Right forelimb (tissue), 1 donor: ENCODE data around the gene CFAP58.
A peak's percentile ranks its signal among the peaks of the same experiment; 100 is the strongest.

Experiments used
- DNase-seq: peaks from one replicate; pipeline ENCODE4 v3.0.0-alpha.2; 2018

Gene CFAP58

DNA sequence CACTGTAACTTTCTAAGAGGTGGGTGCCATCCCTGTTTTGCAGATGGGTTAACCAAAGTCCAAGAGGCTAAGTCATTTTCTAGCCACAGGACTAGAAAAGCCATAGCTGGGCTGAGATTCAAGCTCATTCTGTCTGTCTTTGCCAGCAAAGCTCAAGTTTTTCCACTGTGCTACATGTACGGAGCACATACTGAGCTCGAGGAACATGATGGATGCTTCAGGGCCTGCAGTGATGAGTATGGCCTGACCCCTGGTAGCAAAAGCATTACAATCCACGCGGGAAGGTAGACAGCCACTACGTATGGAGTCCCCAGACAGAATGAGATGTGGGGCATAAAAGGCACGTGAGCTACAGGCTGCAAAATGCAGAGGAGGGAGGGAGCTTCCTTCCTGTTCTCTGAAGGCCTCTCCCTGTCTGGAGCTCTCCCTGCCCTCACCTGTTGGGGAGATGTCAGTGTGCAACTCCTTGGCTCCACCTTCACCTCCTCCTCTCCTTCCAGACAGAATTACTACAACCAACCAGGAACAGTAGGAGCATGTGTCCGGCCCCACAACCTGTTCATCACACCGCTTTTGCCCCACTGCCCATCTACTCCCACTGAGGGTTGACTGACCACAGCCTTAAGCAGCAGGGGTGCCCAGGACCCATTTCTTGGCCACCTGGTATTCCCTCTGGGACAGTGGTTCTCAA lies 31.8 kb upstream of the CFAP58 start:
- peak; percentile 42 for DNase-seq

DNA sequence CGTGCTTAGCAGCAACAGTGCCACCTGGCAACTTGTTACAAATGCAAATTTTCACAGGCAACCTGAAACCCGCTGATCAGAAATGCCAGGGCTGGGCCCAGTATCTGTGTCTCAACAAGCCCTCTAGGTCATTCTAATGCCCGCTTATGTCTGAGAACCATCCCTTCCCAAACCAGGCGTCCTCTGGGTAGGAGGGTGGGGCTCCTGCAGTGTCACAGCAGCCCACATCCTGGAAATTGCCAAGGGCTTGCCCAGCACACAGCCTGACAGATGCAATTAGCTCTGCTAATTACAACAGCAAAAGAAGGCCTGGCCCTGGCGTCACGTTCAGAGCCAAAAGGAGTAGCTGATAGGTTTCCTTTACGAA lies 31.2 kb upstream of the CFAP58 start:
- DNase-seq, result peak; percentile 48

DNA sequence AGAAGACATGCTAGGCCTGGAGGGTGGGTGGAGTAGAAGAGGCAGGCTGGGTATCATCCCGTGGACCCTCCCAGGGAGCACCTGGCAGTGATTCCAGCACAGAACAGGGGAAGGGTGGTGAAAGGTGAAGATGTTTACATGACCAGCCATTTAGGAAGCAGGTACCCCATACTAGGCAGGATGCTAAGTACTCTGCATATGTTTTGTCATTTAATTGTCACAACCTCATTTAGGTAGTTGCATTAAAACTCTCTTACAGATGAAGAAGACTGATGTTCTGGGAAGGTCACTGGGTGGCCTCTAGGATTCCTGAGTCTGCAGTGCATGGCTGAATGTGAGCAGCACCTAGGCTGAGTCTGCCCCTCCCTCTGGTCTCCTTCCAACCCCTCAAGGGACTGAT lies 30.5 kb upstream of the CFAP58 start:
- peak; percentile 32 for DNase-seq

DNA sequence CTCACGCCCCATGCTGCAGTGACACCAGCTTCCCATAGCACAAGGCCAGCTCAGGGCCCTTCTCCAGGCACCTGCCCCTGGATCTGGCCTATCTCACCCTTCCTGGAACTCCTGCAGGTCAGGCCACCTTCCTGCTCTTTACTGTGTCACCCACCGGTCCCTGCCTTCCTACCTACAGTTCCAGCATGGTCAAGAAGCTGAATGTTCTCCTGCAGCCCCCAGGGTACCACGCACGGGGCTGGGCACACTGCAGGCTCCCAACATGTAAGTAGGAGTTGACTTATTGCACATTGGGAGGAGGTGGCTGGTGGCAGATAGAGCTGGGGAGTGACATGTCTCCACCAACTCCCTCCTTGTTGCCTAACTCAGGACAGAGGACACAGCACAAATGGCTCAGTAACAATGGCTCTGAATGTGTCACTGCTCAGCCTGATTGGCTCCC lies 29.9 kb upstream of the CFAP58 start:
- peak; percentile 16 for DNase-seq

DNA sequence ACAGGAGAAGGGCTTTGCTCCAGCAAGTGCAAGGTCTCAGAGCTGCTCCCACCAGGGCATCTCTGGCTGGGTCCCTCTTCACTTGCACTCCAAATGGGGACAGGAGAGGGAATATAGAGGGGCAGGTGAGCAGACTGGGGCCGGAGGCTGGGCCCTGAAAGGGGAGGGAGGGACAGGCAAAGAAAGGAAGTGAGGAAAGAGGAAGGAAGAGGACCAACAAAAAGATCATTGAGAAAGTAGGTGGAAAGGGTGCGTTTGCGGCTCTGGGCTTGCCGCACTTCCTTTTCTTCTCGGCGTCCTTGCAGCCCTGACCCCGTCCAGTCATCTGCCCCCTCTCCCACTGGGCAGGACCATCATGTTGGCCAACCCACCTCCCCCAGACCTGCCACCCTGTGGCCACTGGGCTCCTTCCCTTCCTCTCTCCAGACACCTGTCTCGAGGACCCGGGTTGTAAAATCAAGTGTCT lies 29.4 kb upstream of the CFAP58 start:
- peak; percentile 43 for DNase-seq

DNA sequence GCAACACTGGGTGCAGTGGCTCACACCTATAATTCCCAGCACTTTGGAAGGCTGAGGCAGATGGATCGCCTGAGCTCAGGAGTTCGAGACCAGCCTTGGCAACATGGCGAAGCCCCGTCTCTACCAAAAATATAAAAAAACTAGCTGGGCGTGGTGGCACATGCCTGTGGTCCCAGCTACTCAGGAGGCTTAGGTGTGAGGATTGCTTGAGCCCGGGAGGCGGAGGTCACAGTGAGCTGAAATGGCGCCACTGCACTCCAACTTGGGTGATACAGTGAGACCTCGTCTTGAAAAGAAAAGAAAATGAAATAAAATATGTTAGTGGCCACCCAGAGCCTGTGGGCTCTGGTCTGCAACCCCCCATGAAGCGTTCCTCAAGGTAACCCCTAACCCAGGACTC lies 28.7 kb upstream of the CFAP58 start:
- DNase-seq, result no peak

DNA sequence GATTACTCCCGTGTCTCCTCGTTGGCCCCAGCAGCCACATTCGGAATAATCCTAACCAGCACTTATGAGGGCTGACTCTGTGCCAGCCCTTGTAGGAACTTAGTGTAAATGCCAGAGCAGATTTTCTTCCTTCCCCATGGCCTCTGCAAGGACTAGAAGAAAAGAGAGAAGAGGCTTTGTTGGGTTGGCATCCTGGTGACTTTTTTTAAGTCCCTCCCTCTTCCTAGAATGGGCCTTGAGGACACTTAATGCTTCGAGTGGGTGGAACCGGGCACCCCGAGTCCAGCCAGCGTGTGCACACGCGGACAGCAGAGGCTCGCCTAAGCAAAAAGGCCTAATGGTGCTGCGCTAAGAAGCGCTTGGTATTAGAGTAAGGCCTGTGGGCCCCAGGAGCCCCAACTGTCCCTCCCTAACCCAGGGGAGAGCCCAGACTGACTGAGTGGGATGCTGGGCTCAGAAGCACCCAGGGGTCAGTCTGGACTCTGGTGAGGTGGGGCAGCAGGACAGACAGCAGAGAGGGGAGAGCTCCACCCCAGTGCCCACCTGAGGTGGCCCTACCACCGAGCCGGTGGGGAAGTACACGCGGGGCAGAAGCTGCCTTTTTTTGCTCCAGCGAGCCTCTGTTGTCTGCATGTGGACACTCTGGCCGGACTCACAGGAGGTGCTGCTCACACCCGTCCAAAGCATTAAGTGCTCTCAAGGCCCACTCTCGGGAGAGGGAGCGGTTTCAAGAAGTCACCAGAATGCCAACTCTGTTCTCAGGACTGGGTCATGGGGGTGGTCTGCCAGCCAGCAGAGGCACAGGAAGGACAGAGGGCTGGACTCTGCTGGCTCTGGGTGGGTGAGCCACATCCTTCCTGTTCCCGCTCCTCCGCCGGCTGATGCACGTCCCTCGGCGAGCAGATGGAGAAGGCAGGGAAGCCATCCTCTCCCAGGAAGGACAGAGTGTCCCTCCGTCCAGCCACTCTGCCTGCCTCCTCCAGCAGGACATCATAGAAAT lies 27.9 kb upstream of the CFAP58 start:
- DNase-seq, result peak; percentile 50

DNA sequence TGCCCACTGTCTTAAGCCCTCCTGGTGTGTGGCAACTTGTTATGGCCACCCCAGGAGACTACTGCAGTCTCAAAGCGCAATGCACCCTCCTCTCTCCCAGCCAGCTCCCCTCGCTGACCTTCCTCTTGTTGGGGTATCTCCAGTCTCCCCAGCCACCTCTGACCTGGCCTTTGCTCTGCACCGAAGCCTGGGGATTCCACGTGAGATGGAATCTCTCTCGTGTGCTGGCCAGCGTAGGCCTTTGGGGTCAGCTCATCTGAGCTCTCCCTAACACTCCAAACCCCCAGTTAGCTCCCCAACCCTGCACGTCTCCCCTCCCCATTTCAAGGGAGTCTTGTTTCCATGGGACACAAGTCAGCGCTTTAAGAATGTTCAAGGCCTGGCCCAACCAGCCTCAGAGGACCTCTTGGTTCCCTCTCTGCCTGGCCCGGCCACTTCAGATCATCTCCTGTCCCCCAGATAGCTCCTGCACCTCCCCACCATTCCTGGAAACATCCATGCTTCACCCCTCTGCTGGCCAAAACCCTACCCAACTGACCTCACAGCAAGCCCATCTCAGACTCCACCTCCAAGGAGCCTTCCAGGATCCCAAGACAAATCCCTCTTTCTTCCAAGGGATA lies 26.5 kb upstream of the CFAP58 start:
- DNase-seq, result peak; percentile 34

DNA sequence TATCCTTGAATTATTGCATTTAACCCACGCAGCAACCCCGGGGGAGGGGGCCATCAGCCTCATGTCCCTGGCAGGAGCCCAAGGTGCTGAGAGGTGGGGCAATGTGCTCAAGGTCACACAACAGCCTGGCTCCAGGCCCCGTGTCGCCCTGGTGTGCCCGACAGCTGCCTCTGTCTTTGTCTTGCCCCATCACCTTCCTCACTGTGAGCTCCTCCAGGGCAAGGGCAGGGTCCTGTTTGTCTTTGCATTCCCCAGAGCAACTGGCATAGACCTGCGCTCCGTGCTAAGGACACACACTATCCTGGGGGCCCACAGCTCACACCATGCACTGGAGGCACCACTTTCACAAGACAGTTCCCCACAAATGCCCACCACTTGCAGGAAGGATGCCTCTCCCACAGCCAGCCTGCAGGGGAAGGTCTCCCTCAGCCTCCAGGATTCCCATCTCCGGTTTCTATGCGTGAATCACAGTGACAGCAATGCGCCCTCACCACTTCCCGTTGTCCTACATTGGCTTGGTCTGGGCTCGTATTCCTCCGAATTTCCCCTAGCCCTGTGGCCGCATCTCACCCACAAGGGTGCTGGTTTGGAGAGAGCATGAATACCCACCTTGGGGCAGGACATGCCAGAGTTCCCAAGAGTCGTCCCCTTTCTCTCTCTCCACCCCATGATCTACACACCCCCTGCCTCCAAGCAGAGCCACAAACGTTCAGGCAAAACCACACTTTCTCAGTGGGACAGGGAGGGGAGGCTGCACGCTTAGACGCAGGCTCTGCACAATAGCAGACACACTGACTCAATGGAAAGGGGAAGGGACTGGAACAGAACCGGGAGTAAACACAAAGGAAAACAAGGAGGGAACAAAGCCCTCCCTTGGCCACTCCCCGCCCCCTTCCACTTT lies 25.6 kb upstream of the CFAP58 start:
- peak; percentile 61 for DNase-seq

DNA sequence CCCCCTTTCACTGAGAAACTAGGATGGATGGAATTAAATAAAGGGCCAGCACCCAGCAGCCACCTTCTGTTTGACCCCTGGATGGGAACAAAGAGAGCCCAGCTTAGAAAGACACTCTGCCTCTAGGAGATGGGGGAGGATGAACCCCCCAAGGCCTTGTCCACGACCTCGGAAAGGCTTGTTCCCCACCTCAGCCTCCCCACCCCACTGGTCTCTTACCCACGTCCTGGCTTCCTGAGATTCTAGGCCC lies 25.1 kb upstream of the CFAP58 start:
- no peak for DNase-seq

DNA sequence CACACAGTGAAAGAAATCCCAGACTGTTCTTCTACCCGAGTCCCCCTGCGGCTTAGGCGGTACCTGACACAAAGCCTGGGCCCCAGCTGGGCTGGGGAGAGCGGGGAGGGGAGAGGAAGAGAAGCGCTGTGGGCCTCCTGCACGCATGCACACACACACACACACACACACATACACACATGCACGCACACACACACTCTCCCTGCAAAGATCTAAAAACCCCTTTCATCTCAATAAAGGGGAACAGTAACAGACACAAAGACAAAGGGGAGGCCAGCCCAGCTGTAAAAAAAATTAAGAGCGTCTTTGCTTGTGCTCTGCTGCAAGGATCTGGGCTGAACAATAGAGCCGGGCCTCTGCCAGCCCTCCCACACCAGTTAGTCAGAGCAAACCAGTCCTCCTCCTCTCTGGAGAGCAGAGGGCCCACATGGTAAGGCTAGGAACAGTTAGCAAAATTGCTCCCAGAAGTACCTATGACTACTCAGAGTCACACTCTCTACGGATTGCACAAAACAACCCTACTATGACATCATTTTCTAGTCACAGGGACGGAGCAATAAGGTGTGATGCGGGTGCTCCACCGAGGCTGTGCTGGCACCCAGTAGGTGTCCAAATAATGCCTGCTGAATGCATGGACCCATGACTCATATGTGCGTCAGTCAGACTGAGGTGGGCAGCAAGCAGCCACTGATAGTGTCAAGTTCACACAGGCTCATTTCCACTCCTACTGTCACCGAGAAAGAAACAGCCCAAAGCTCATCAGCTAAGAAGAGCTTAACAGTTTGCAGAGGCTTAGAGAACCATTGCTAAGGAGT lies 24.5 kb upstream of the CFAP58 start:
- peak; percentile 66 for DNase-seq

DNA sequence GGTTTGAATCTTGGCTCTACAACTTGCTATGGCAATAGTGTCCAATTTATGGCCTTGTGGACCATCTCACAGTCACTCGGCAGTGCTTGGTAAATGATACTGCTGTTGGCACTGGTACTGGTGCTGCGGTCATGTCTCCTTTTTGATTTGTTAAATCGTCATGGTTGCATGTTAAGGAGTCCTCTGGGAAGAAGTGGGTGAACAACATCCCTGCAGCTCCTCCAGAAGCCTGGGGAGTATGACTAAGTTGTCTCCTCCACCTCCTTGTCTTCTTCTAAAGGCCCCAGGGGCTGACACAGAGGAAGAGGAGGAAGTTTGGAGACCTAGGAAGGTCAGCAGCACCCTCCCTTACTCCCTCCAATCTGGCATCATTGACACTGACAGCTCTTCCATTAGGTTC lies 23.9 kb upstream of the CFAP58 start:
- peak; percentile 36 for DNase-seq

DNA sequence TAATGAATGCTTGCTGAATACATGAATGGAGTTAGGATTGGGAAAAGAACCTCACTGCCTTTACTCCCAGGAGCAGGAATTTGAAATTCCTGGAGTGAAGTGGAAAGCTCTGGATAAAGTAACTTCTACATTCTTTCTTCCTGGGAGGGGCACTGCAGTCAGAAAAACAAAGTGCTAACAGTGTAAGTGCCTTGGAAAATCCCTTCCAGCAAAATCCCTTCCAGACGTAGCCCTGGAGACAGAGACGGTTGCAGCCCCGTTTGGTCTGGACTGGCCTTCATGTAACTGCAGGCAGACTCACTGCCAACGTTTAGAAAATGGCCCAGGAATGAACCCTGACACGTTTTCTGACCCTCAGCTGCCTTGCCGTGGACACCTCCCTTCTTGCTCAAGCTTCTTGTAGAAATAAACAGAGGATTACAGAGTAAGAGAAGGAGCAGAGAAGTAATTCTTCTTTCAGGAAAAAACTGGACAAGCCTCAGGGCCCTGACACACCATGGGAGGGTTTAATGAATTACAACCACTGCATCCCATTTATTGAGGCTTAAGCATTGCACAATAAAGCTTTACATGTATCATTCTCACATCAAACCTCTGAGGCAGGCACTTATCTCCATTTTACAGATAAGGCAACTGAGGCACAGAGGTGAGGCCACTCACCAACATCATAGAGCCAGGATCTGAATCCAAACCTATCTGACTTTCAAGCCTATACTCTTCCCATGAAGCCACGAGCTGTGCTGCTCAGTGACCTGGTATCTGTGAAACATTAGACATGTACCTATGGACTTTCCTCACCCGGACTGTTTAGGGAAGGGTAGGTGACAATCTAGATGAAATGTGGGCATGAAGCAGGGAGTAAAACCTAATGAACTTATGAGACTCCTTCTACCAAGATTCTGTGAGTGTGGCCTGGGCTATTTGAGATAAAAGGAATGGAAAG lies 23.2 kb upstream of the CFAP58 start:
- DNase-seq, result peak; percentile 78

DNA sequence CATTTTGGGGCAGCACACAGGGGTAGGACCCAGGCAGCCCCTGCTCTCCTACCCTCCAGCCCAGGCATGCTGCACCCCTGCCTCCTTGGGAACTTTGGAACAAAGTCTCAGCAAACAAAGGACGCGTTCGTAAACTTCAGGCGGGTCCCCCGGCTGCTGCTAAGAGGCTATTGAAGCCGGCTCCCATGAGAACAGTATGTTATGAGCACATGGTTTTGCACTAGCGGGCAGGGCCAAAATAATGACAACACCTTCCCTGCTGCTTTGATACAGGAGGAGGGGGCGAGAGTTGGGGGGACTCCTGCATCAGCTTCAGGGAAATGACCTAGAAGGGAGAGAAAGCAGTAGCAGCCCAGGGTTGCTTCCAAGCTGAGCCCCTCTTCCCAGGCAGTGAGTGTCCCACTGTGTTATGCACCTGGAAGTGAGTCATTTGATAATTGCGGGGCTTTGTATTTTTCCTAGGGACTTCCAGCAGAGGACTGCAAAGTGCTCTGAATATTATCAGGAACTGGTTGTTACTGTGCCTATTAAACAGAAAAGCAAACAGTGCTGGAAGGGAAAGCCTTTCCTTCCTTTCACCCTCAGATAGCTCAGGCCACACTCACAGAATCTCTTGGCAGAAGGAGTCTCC lies 22.3 kb upstream of the CFAP58 start:
- DNase-seq, result peak; percentile 60

DNA sequence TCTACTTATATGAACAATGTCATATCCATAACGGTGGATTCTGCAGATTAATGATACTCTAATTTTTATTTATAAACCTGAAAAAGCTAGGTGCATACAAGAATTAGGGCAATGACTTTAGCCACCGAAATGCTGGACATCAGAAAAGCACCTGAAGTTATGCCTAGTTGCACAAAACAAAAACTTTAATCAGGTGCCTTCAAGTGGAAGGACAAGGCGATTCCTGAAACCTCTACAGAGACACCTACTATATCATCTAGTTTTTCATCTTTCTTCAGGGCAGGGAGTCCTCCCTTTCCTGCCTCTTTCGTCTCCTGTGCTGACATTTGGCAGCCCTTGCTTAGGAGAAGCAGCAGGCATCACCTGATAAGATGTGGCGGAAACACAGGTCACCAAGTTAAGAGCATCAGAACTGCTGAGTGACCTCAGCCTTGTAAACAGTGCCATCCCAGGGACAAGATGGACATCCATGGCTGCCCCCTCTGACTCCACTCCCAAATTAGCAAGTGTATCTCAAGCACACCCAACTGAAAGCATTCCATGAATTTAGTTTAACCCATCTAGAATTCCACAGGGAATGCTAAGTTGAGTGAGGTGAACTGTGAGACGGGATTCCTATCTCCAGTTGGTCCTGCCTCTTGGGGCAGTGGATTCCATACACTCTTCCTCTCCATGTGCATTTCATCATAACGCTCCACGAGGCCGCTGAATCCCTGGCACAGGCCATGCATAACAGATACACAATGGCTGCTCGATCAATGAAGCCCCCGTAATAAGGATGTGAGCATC lies 21.2 kb upstream of the CFAP58 start:
- DNase-seq, result no peak

DNA sequence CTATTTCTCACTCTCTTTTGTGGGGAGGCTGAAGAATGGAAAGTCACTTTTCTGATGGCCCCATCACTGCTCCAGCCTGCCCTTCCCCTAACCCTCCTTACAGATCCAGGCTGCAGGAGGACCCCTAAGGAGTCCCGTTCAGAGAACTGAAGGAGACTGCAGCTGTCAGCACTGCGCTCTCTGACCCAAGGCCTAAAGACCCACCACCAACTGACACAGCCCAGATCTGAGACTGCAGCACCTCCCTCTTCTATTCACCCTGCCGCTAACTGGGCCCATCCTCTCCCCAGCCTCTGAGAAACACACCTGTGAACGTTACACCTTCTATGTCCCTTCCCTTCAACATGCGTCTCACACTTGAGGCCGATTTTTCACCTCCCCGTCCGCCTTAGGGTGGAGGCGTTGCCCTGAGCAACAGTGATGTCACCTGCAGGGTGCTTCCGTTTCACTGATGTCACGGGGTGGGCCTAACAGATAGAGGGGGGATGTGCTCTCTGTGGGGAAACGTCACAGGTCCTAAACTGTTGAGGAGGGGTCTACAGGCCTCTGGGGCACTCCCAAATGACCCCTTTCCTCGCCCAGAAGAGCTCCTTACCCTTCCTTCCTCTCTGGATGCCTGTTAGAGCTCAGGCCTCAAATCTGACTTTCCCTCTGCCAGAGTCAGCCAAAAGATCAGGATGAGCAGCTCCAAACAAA lies 20.5 kb upstream of the CFAP58 start:
- DNase-seq, result no peak

DNA sequence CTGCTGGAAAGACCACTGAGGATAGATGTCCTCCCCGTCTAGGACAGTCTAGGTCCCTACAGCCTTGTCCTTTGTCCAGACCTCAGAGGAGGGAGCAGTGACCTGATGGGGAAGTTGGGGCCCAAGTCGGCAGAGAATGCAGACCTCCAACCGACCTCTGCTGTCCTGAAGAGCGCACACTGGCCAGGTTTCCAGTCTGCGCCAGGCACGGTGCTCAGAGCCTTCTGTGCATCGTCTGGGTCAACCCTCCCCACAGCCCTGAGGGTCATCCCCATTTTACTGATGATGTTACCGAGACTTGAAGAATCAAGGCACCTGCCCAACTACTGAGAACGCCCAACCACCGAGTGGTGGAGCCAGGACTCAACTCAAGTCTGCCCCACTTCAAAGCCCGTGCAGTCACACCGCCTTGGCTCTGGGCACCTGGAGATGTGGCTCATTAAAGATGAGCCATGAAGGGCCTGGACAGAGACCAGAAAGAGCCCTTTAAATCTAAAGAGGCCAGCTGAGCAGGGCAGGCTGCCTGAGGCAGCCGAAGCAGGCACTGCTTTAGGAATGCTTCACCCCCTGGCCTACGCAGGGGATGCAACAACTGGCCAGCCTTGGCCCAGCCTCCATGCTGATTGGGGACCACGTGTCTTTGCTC lies 19.8 kb upstream of the CFAP58 start:
- DNase-seq, result no peak

DNA sequence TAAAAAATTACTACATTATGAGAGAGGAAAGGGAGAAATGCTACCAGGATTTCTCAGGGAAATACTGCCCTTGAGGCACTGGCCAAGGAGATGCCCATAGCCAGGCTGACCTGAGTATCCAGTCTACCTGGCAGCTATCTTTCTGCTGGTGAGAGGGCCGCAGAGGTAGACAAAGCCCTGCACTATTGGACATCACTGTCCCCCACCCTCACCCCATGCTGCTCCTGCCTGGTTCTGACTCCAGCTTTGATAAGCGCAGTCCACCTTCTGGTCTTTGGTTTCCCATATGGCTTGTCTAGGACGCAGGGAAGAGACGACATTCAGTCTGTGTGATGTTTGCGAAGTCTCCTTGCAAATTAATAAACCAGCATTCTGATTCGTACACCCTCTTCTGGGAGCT lies 19.1 kb upstream of the CFAP58 start:
- no peak for DNase-seq
